Coronary artery (tissue), 2 donors: ENCODE data around the gene TANGO2.

Experiments used
- DNase-seq: peaks from one replicate; pipeline ENCODE4 v3.0.0-alpha.2; 2017; ENCODE audit warnings: low spot score
- H3K27ac ChIP-seq, 2 donors: fragments of 200-600 bp; sonication (generic); one replicate each; pipeline ENCODE4 v1.5.1; 2016 to 2019
- H3K4me3 ChIP-seq: fragments of 200-600 bp; sonication (generic); 2 replicates; pipeline ENCODE4 v1.5.1; 2016; ENCODE audit warnings: mild to moderate bottlenecking, moderate library complexity
- CTCF ChIP-seq: fragments of 200-600 bp; sonication (generic); IDR thresholded peaks from one replicate; pipeline ENCODE4 v1.5.1; 2019; ENCODE audit warnings: antibody characterized with exemption

TANGO2 gene

GRCh38 chr22:19984851-19985811 lies 35.8 kb upstream of the TANGO2 start:
- no peak for DNase-seq
- TF ChIP-seq CTCF, result no peak
- Histone ChIP-seq H3K27ac (peak overlapping the region; percentile 95 to 97), H3K4me3 (peak overlapping the region; percentile 85)

- no peak for DNase-seq
- TF ChIP-seq CTCF, result no peak
- Histone ChIP-seq H3K27ac (peak overlapping the region; percentile 95 to 97), H3K4me3 (peak overlapping the region; percentile 85)
Observed at GRCh38 chr22:19986011-19986409, 34.9 kb upstream of the TANGO2 start.

GRCh38 chr22:19986410-19987341 lies 34.2 kb upstream of the TANGO2 start:
- H3K4me3 ChIP-seq, result peak overlapping the region; percentile 85
- H3K27ac ChIP-seq, result peak overlapping the region; percentile 95 to 97
- peak; percentile 87 for DNase-seq
- TF ChIP-seq CTCF, result no peak

- DNase-seq, result no peak
- Histone ChIP-seq H3K27ac (peak overlapping the region; percentile 95 to 97), H3K4me3 (peak overlapping the region; percentile 85)
- no peak for TF ChIP-seq CTCF
Observed at GRCh38 chr22:19987394-19988306, 33.3 kb upstream of the TANGO2 start.

- DNase-seq, result no peak
- Histone ChIP-seq H3K27ac (peak overlapping the region; percentile 35 to 95), H3K4me3 (no peak overlapping the region)
- no peak for TF ChIP-seq CTCF
Observed at GRCh38 chr22:19988331-19988808, 32.5 kb upstream of the TANGO2 start.
